Fibroblast of villous mesenchyme (primary cell): Measurements from ENCODE around the gene ATL2. TPM values are rescaled to one million over a fixed set of nuclear protein-coding genes. Genes with fewer than 3 reads are reported as not detected.
"Not testable (repeated sequence)": the region's sequence is repeated elsewhere in the genome, so short reads cannot be mapped to it uniquely, and the experiment has no call there.

Experiments
- DNase-seq: peaks from one replicate; pipeline ENCODE4 v3.0.0-alpha.2; 2010; ENCODE audit warnings: low read depth
- H3K4me3 ChIP-seq: 2 replicates; pipeline ENCODE4 v1.5.1; 2011; ENCODE audit warnings: low read depth, mild to moderate bottlenecking, low read length
- total RNA-seq: library from RNA; depleted of rRNA; stranded (reverse); fragments of >200 nt; gene quantifications from 2 replicates; pipeline ENCODE4 v1.2.3, GENCODE V29; 2012
- TF ChIP-seq, protein P1 (sequence below): IDR thresholded peaks from 2 replicates; pipeline ENCODE4 v1.5.1; 2012; ENCODE audit warnings: low read depth, mild to moderate bottlenecking, low read length; ENCODE audit not compliant: insufficient read depth

Gene ATL2
- total RNA-seq, 1 donor: 65.6 TPM

- no peak for DNase-seq
- TF ChIP-seq, protein P1, sequence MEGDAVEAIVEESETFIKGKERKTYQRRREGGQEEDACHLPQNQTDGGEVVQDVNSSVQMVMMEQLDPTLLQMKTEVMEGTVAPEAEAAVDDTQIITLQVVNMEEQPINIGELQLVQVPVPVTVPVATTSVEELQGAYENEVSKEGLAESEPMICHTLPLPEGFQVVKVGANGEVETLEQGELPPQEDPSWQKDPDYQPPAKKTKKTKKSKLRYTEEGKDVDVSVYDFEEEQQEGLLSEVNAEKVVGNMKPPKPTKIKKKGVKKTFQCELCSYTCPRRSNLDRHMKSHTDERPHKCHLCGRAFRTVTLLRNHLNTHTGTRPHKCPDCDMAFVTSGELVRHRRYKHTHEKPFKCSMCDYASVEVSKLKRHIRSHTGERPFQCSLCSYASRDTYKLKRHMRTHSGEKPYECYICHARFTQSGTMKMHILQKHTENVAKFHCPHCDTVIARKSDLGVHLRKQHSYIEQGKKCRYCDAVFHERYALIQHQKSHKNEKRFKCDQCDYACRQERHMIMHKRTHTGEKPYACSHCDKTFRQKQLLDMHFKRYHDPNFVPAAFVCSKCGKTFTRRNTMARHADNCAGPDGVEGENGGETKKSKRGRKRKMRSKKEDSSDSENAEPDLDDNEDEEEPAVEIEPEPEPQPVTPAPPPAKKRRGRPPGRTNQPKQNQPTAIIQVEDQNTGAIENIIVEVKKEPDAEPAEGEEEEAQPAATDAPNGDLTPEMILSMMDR: no peak
- no peak overlapping the region for H3K4me3 ChIP-seq
These were observed 49.5 kb downstream of the ATL2 start for GRCh38 chr2:38327580-38327979.

- no peak for DNase-seq
- H3K4me3 ChIP-seq: no peak overlapping the region
- TF ChIP-seq, protein P1: no peak
These were observed 53.5 kb downstream of the ATL2 start for GRCh38 chr2:38323623-38324022.

DNA sequence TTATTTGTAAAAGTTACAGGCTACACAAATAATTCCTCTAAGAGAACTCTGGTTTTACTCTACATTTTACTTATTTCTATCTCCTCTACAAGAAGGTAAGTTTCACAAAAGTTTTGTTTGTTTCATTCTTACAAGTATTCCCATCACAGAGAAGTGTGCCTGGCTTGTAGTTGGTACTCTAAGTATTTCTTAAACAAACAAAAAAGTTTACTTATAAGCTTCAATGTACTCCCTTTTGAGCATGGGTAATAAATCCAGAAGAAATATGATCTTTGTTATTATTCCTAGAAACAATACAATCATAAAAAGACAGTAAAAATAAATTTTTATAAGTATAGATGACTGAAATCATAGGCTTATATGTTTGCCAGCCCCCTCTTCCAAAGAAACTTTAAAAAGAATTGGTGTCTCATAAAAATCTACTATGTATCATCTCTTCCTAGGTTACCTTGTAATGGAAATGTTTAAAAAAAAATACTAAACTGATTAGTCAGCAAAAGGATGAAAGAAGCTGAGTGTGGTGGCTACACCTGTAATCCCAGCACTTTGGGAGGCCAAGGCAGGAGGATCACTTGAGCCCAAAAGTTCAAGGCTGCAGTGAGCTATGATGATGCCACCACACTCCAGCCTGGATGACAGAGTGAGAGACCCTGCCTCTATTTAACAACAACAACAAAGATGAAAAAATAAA is 54.7 kb downstream of the ATL2 start:
- TF ChIP-seq, protein P1: no peak
- DNase-seq: no peak

GRCh38 chr2:38319240-38319639 is 57.8 kb downstream of the ATL2 start:
- DNase-seq, H3K4me3 ChIP-seq: not testable (repeated sequence)

More for the DNA sequence above, 54.7 kb downstream of the ATL2 start:
- no peak overlapping the region for H3K4me3 ChIP-seq

DNA sequence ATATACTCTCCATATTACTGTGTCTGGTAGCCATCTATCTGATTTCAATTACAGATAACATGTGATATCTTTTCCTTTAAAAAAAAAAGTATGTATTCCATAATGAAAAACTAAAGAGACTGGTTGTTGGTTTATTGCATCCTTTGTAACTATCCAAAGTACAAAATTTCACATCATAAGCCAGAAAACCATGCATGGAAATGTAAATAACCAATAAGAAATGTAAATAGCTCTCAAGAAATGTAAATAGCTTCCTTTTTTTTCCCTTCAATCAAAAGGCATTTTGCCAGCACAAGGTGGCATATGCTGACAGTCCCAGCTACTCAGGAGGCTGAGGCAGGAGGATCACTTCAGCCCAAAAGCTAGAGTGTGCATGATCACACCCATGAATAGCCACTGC is 59.3 kb downstream of the ATL2 start:
- TF ChIP-seq, protein P1: no peak
- H3K4me3 ChIP-seq: no peak overlapping the region
- no peak for DNase-seq

DNA sequence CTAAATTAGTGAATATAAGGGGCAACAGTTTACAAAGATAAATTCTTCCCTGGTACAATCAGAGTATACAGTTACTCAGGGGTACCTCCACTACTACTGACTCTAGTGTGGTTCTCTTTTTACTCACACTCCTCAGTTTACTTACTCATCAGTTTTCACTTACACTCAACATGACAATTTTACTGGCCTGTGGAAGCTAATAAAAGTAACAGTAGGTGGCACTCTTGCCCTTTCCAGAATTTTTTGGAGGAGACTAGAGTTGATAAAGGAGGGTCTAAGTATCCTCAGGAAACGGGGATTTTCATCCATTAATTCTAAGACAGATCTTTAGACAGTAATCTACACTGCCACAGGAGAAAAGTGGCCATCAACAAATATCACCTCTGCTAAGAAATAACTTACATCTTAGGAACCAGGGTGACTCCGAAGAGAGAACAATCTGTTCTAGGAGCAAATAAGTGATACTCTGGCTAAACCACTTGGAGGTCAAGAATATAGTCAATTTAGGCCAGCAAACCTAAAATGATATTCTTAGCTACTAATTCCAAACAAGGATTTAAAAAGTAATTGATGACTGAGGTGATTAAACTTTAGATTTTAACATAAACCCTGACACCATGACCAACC is 61.3 kb downstream of the ATL2 start:
- DNase-seq: peak; percentile 61
- no peak overlapping the region for H3K4me3 ChIP-seq
- TF ChIP-seq, protein P1: peak; percentile 77

DNA sequence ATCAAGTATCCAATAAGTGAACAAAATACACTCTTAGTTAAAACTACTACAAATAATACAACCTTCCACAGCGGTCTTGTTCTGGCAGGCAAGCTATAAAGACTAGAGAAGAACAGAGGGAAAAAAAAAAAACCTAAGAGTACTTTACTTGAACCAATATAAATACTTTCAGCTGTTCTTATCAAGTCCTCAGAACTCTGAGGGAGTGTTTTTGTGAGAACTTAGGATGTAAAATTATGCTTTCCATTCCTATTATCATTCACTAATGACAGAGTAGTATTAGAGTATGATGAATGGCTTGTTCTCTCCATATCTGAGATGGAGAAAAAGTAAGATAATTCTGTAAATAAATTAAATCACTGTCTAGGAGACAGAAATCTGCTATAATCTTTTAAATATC is 68.3 kb downstream of the ATL2 start:
- DNase-seq: no peak
- TF ChIP-seq, protein P1: no peak
- H3K4me3 ChIP-seq: no peak overlapping the region
